ENCODE measurements around the gene OR5H14.
"Not testable (repeated sequence)": the region's sequence is repeated elsewhere in the genome, so short reads cannot be mapped to it uniquely, and the experiment has no call there.

OR5H14 gene

GRCh38 chr3:98140531-98140930 is 6.7 kb upstream of the OR5H14 start:
- Histone ChIP-seq H3K9ac (no peak overlapping the region), H3K4me1 (no peaks in the 10 kb centered on the region), H3K4me3 (no peak overlapping the region), H3K27ac (no peak overlapping the region), H3K36me3 (no peaks in the 10 kb centered on the region), H3K9me3 (no peaks in the 10 kb centered on the region), H3K4me2 (no peak overlapping the region), H4K20me1 (no peaks in the 10 kb centered on the region), H3K27me3 (no peaks in the 10 kb centered on the region)
- no peak for TF ChIP-seq Cebpa-rat (IDR thresholded peaks at IDR 0.05)

DNA sequence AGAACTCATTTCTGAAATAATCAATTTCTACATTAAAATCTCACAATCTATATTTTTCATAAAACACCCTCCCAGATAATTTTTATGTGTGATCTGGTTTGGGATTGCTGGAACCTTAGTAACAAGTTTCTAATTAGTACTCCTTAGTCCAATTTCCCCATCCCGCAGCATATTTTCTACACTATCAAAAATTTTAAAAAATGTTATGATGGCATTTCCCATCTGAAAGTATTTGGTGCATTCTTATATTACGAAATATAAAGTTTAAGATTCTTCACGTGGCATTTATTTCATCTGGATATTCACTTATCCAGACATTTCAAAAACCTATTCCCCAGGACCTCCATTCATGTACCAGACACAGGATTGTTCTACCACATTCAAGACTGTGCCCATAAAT is 1.5 kb downstream of the OR5H14 start:
- no peaks in the 10 kb centered on the region for H3K36me3 ChIP-seq
- no peaks in the 10 kb centered on the region for H3K4me1 ChIP-seq
- no peaks in the 10 kb centered on the region for H3K27me3 ChIP-seq
- no peak overlapping the region for H3K9ac ChIP-seq
- H3K4me2 ChIP-seq: no peak overlapping the region
- no peak overlapping the region for H3K27ac ChIP-seq
- no peak overlapping the region for H3K4me3 ChIP-seq
- TF ChIP-seq Cebpa-rat (IDR thresholded peaks at IDR 0.05): no peak
- H4K20me1 ChIP-seq: no peaks in the 10 kb centered on the region
- H3K9me3 ChIP-seq: no peaks in the 10 kb centered on the region

DNA sequence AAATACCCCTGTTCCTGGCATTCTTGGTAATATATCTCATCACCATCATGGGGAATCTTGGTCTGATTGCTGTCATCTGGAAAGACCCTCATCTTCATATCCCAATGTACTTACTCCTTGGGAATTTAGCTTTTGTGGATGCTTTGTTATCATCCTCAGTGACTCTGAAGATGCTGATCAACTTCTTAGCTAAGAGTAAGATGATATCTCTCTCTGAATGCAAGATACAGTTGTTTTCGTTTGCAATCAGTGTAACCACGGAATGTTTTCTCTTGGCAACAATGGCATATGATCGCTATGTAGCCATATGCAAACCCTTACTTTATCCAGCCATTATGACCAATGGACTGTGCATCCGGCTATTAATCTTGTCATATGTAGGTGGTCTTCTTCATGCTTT is 2.2 kb downstream of the OR5H14 start:
- H3K4me2 ChIP-seq, H3K9me3 ChIP-seq, H3K27me3 ChIP-seq, H4K20me1 ChIP-seq, H3K9ac ChIP-seq, H3K4me1 ChIP-seq, H3K4me3 ChIP-seq, H3K27ac ChIP-seq, H3K36me3 ChIP-seq: not testable (repeated sequence)

- Histone ChIP-seq H4K20me1 (no peaks in the 10 kb centered on the region), H3K4me3 (no peak overlapping the region), H3K9ac (no peak overlapping the region), H3K27me3 (no peaks in the 10 kb centered on the region), H3K27ac (no peak overlapping the region), H3K4me1 (no peaks in the 10 kb centered on the region), H3K4me2 (no peak overlapping the region), H3K36me3 (no peaks in the 10 kb centered on the region), H3K9me3 (no peaks in the 10 kb centered on the region)
- no peak for TF ChIP-seq Cebpa-rat (IDR thresholded peaks at IDR 0.05)
Observed at GRCh38 chr3:98151241-98151640, 4.0 kb downstream of the OR5H14 start.

DNA sequence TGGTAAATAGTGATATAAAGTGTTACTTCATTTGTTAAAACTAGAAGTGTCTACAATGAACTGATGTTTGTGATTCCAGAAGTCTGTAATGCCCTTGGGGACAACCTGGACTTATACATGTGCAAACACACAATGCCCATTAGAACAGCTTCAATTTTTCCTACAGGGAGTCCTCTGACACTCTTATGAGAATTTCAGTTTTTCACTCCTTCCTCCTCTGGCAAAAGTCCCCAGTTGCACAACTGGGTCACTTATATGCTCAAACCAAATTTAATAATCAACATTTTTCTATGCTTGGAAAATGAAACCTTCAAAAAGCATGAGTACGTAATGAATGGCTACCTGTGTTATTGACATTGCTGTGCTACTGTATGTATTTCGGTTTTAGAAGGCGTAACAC is 19.1 kb downstream of the OR5H14 start, which contains the start of gene OR5H15:
Gene OR5H15 (plus strand): TSS at position 301 of the 400 bp plus-strand sequence. CDS start 2,004 bp downstream, outside the sequence.
- Histone ChIP-seq H3K4me2 (no peak within 1 kb of the TSS), H3K9ac (no peak within 1 kb of the TSS)

DNA sequence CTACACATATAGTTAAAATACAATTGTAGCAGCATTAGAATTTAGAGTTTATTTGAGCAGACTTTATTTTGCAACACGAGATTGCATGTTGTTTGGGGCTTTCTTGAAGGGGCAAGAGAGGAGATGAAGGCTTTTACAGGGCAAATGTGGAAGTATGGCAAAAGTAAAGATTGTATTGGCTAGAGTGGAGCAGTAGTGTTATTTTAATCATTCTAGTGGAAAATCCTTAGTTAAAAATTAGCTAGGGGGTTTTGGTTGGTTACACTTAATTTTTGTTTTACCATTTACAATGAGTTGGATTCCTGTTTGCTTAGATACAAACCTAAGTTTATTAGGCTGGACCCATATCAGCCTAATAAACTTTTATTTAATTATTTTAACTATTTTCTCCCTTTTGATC is 23.8 kb downstream of the OR5H14 start:
- no peak for TF ChIP-seq Cebpa-rat (IDR thresholded peaks at IDR 0.05)
- H3K4me3 ChIP-seq: no peak overlapping the region
- no peak overlapping the region for H3K9ac ChIP-seq
- H4K20me1 ChIP-seq: no peaks in the 10 kb centered on the region
- no peaks in the 10 kb centered on the region for H3K9me3 ChIP-seq
- H3K4me2 ChIP-seq: no peak overlapping the region
- no peaks in the 10 kb centered on the region for H3K36me3 ChIP-seq
- no peaks in the 10 kb centered on the region for H3K27me3 ChIP-seq
- no peak overlapping the region for H3K27ac ChIP-seq
- H3K4me1 ChIP-seq: no peaks in the 10 kb centered on the region

More for the DNA sequence above, 19.1 kb downstream of the OR5H14 start, which contains the start of gene OR5H15:
- no peaks in the 10 kb centered on the region for H4K20me1 ChIP-seq
- no peak for TF ChIP-seq Cebpa-rat (IDR thresholded peaks at IDR 0.05)
- no peak within 1 kb of the TSS for H3K4me3 ChIP-seq
- no peaks in the 10 kb centered on the region for H3K27me3 ChIP-seq
- no peaks in the 10 kb centered on the region for H3K36me3 ChIP-seq
- H3K4me1 ChIP-seq: no peaks in the 10 kb centered on the region
- no peaks in the 10 kb centered on the region for H3K9me3 ChIP-seq
- H3K27ac ChIP-seq: no peak within 1 kb of the TSS

DNA sequence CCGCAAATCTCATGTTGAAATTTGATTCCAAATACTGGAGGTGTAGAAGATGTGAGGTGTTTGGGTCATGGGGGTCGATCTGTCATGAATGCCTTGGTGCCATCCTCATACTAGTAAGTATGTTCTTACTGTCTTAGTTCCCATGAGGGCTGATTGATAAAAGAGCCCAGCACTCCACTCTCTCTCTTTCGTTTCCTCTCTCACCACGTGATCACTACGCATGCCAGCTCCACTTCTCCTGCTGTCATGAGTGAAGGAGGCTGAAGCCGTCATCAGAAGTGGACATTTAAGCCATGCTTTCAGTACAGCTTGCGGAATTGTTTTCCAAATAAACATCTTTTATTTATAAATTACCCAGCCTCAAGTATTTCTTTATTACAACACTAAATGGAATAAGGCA is 25.3 kb downstream of the OR5H14 start:
- Histone ChIP-seq H3K9ac (no peak overlapping the region), H3K4me1 (no peaks in the 10 kb centered on the region), H3K4me2 (no peak overlapping the region), H3K9me3 (no peaks in the 10 kb centered on the region), H4K20me1 (no peaks in the 10 kb centered on the region), H3K4me3 (no peak overlapping the region), H3K27me3 (no peaks in the 10 kb centered on the region), H3K27ac (no peak overlapping the region), H3K36me3 (no peaks in the 10 kb centered on the region)
- no peak for TF ChIP-seq Cebpa-rat (IDR thresholded peaks at IDR 0.05)

- no peaks in the 10 kb centered on the region for H3K4me1 ChIP-seq
- no peaks in the 10 kb centered on the region for H4K20me1 ChIP-seq
- no peaks in the 10 kb centered on the region for H3K36me3 ChIP-seq
- H3K27ac ChIP-seq: no peak overlapping the region
- no peak overlapping the region for H3K9ac ChIP-seq
- no peak overlapping the region for H3K4me3 ChIP-seq
- H3K9me3 ChIP-seq: no peaks in the 10 kb centered on the region
- no peak overlapping the region for H3K4me2 ChIP-seq
- H3K27me3 ChIP-seq: no peaks in the 10 kb centered on the region
- no peak for TF ChIP-seq Cebpa-rat (IDR thresholded peaks at IDR 0.05)
Observed at GRCh38 chr3:98180319-98180890, 33.1 kb downstream of the OR5H14 start.

DNA sequence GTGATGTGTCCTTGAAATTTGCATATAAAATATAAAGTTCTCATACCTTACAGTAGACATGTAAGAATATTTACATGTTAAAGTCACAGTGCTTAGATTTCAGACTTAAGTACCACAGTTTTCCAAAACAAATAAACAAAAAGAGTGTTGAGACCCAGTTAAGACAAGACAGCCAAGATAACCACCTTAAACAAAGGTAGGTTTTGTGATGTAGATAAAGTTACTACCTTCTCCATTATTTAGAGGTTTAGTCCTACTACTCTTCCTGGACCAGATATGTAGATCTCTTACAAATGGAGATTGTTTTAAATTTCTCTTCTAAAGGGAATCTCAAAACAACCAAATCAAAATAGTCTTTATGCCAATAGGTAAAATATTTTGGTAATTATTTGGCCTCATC is 34.9 kb downstream of the OR5H14 start:
- Histone ChIP-seq H3K36me3 (no peaks in the 10 kb centered on the region), H3K9me3 (no peaks in the 10 kb centered on the region), H3K4me1 (no peaks in the 10 kb centered on the region), H3K4me2 (no peak overlapping the region), H3K9ac (no peak overlapping the region), H3K27me3 (no peaks in the 10 kb centered on the region), H3K4me3 (no peak overlapping the region), H4K20me1 (no peaks in the 10 kb centered on the region), H3K27ac (no peak overlapping the region)
- no peak for TF ChIP-seq Cebpa-rat (IDR thresholded peaks at IDR 0.05)

GRCh38 chr3:98185180-98185579 is 37.9 kb downstream of the OR5H14 start:
- Histone ChIP-seq H3K4me1 (no peaks in the 10 kb centered on the region), H3K9me3 (no peaks in the 10 kb centered on the region), H3K4me2 (no peak overlapping the region), H3K27me3 (no peaks in the 10 kb centered on the region), H3K27ac (no peak overlapping the region), H3K9ac (no peak overlapping the region), H3K4me3 (no peak overlapping the region), H3K36me3 (no peaks in the 10 kb centered on the region), H4K20me1 (no peaks in the 10 kb centered on the region)
- TF ChIP-seq Cebpa-rat (IDR thresholded peaks at IDR 0.05): no peak

- no peaks in the 10 kb centered on the region for H3K9me3 ChIP-seq
- no peak overlapping the region for H3K9ac ChIP-seq
- H3K27ac ChIP-seq: no peak overlapping the region
- no peaks in the 10 kb centered on the region for H3K4me1 ChIP-seq
- H3K36me3 ChIP-seq: no peaks in the 10 kb centered on the region
- H3K4me2 ChIP-seq: no peak overlapping the region
- TF ChIP-seq Cebpa-rat (IDR thresholded peaks at IDR 0.05): no peak
- H4K20me1 ChIP-seq: no peaks in the 10 kb centered on the region
- H3K4me3 ChIP-seq: no peak overlapping the region
- no peaks in the 10 kb centered on the region for H3K27me3 ChIP-seq
Observed at GRCh38 chr3:98188545-98188944, 41.3 kb downstream of the OR5H14 start.

- not testable (repeated sequence) for H3K27ac ChIP-seq, H3K4me2 ChIP-seq, H4K20me1 ChIP-seq, H3K9ac ChIP-seq, H3K36me3 ChIP-seq, H3K4me1 ChIP-seq, H3K9me3 ChIP-seq, H3K4me3 ChIP-seq, H3K27me3 ChIP-seq
Observed at GRCh38 chr3:98190911-98191310, 43.6 kb downstream of the OR5H14 start.

DNA sequence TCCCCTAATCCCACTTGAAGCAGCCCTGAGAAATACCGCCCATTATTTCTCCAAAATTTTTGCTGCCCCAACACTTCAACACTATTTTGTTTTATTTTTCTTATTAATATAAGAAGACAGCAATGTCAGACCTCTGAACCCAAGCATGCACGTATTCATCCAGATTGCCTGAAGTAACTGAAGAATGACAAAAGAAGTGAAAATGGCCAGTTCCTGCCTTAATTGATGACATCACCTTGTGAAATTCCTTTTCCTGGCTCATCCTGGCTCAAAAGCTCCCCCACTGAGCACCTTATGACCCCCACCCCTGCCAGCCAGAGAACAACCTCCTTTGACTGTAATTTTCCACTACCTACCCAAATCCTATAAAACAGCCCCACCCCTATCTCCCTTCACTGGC is 49.0 kb downstream of the OR5H14 start:
- H3K36me3 ChIP-seq, H3K4me2 ChIP-seq, H3K4me3 ChIP-seq: not testable (repeated sequence)

More for the DNA sequence above, 49.0 kb downstream of the OR5H14 start:
- not testable (repeated sequence) for H3K9ac ChIP-seq, H4K20me1 ChIP-seq, H3K9me3 ChIP-seq, H3K4me1 ChIP-seq, H3K27me3 ChIP-seq, H3K27ac ChIP-seq
